Endodermal cell (in vitro differentiated cells): Measurements from ENCODE around the gene SLC16A14. TPM values are rescaled to one million over a fixed set of nuclear protein-coding genes. Genes with fewer than 3 reads are reported as not detected.

Experiments used
- DNase-seq: peaks from one replicate; pipeline ENCODE4 v3.0.0-alpha.2; 2017
- H3K27ac ChIP-seq: 2 replicates; pipeline ENCODE4 v1.5.1; 2013; ENCODE audit warnings: mild to moderate bottlenecking, low read depth, low read length, moderate library complexity
- H3K27me3 ChIP-seq: 2 replicates; pipeline ENCODE4 v1.6.1; 2013; ENCODE audit warnings: mild to moderate bottlenecking, low read length, moderate library complexity; ENCODE audit not compliant: insufficient read depth, control insufficient read depth, poor library complexity, severe bottlenecking
- H3K36me3 ChIP-seq: 2 replicates; pipeline ENCODE4 v1.7.0; 2013; ENCODE audit warnings: mild to moderate bottlenecking, low read length, moderate library complexity; ENCODE audit not compliant: control insufficient read depth, insufficient read depth
- H3K4me1 ChIP-seq: one replicate; pipeline ENCODE4 v1.7.0; 2013; ENCODE audit warnings: low read length; ENCODE audit not compliant: control insufficient read depth, insufficient read depth
- H3K4me3 ChIP-seq: 2 replicates; pipeline ENCODE4 v1.5.1; 2013; ENCODE audit warnings: mild to moderate bottlenecking, low read length, moderate library complexity
- H3K9ac ChIP-seq: 2 replicates; pipeline ENCODE4 v1.6.1; 2013; ENCODE audit warnings: mild to moderate bottlenecking, low read length, moderate library complexity; ENCODE audit not compliant: poor library complexity, severe bottlenecking; ENCODE audit errors: extremely low read depth
- H3K9me3 ChIP-seq: 2 replicates; pipeline ENCODE4 v1.6.1; 2013; ENCODE audit warnings: mild to moderate bottlenecking, low read length, moderate library complexity; ENCODE audit not compliant: control insufficient read depth
- H3K27ac Mint-ChIP-seq: 2 replicates; pipeline ENCODE4 v1.8.0; 2020; ENCODE audit warnings: mixed read lengths
- H3K27me3 Mint-ChIP-seq: 2 replicates; pipeline ENCODE4 v1.8.0; 2021; ENCODE audit warnings: mild to moderate bottlenecking, mixed read lengths; ENCODE audit not compliant: insufficient read depth
- H3K36me3 Mint-ChIP-seq: 2 replicates; pipeline ENCODE4 v1.8.0; 2020; ENCODE audit warnings: low read depth, mixed read lengths
- H3K4me1 Mint-ChIP-seq: 2 replicates; pipeline ENCODE4 v1.8.0; 2020; ENCODE audit warnings: mixed read lengths
- H3K4me3 Mint-ChIP-seq: 2 replicates; pipeline ENCODE4 v1.8.0; 2020; ENCODE audit warnings: mild to moderate bottlenecking, moderate library complexity, mixed read lengths
- H3K9me3 Mint-ChIP-seq: 2 replicates; pipeline ENCODE4 v1.8.0; 2020; ENCODE audit warnings: mild to moderate bottlenecking, mixed read lengths
- CTCF ChIP-seq: fragments of 200-600 bp; sonication (generic); conservative IDR thresholded peaks from 2 replicates; pipeline ENCODE4 v1.5.0; 2021; ENCODE audit warnings: antibody characterized with exemption, mild to moderate bottlenecking
- WGBS, 2 experiments: methylation state at CpG; one replicate each; pipeline versions ENCODE4 v1.1.5 to v1.1.7; 2013; ENCODE audit warnings: missing lambda C conversion rate in 2 of 2, mixed read lengths in 1 of 2; ENCODE audit not compliant: insufficient coverage in 1 of 2, insufficient read length in 1 of 2; 5-methylcytosine and 5-hydroxymethylcytosine counted together
- total RNA-seq, 2 donors: library from RNA; stranded (reverse); fragmentation: NEBNext Ultra II Directional in 1 of 2; extraction: Animal tissue kit (Norgen Biotek cat#: 25700) in 1 of 2; gene quantifications; 2 replicates in 1 of 2; 3 replicates in 1 of 2; pipeline ENCODE4 v1.2.1, GENCODE V29; 2021

The SLC16A14 gene
- total RNA-seq, 2 donors from 2014 or later: 1.2 to 10.2 TPM

GRCh38 chr2:230052299-230052698 lies 16.4 kb downstream of the SLC16A14 start:
- no peak for TF ChIP-seq CTCF
- DNase-seq: no peak
- H3K36me3 Mint-ChIP-seq: no peaks in the 10 kb centered on the region
- no peak overlapping the region for H3K4me3 Mint-ChIP-seq
- no peaks in the 10 kb centered on the region for H3K27me3 Mint-ChIP-seq
- Histone ChIP-seq H3K27me3 (no peaks in the 10 kb centered on the region), H3K4me3 (no peak overlapping the region), H3K9ac (no peak overlapping the region), H3K36me3 (no peaks in the 10 kb centered on the region), H3K9me3 (no peaks in the 10 kb centered on the region), H3K27ac (no peak overlapping the region), H3K4me1 (no peaks in the 10 kb centered on the region)
- H3K9me3 Mint-ChIP-seq: no peaks in the 10 kb centered on the region
- no peaks in the 10 kb centered on the region for H3K4me1 Mint-ChIP-seq
- H3K27ac Mint-ChIP-seq: no peak overlapping the region
- 80 to 83% methylated on average over 1 to 2 of the region's 2 CpGs for WGBS, 2 experiments

GRCh38 chr2:230050136-230050535 lies 18.6 kb downstream of the SLC16A14 start:
- Histone ChIP-seq H3K27me3 (no peaks in the 10 kb centered on the region), H3K27ac (no peak overlapping the region), H3K9me3 (no peaks in the 10 kb centered on the region), H3K36me3 (no peaks in the 10 kb centered on the region), H3K9ac (no peak overlapping the region), H3K4me3 (no peak overlapping the region), H3K4me1 (no peaks in the 10 kb centered on the region)
- Mint-ChIP-seq H3K4me1 (no peaks in the 10 kb centered on the region), H3K36me3 (no peaks in the 10 kb centered on the region), H3K9me3 (no peaks in the 10 kb centered on the region), H3K27ac (no peak overlapping the region), H3K4me3 (no peak overlapping the region), H3K27me3 (no peaks in the 10 kb centered on the region)
- DNase-seq: no peak
- no peak for TF ChIP-seq CTCF
- WGBS, 2 experiments: 92 to 100% methylated on average over 2 to 3 of the region's 3 CpGs

- H3K27me3 ChIP-seq: no peaks in the 10 kb centered on the region
- no peak for DNase-seq
- TF ChIP-seq CTCF: no peak
- H3K4me3 ChIP-seq: no peak overlapping the region
- H3K27me3 Mint-ChIP-seq: no peaks in the 10 kb centered on the region
- H3K27ac Mint-ChIP-seq: no peak overlapping the region
- H3K9ac ChIP-seq: no peak overlapping the region
- no peaks in the 10 kb centered on the region for H3K36me3 ChIP-seq
- H3K4me1 Mint-ChIP-seq: no peaks in the 10 kb centered on the region
- no peaks in the 10 kb centered on the region for H3K36me3 Mint-ChIP-seq
- H3K9me3 Mint-ChIP-seq: no peaks in the 10 kb centered on the region
- 95 to 100% methylated on average over 2 to 4 of the region's 4 CpGs for WGBS, 2 experiments
- no peaks in the 10 kb centered on the region for H3K9me3 ChIP-seq
- no peak overlapping the region for H3K4me3 Mint-ChIP-seq
- H3K27ac ChIP-seq: no peak overlapping the region
- no peaks in the 10 kb centered on the region for H3K4me1 ChIP-seq
These were observed 20.6 kb downstream of the SLC16A14 start for GRCh38 chr2:230048010-230048671.
